IPS-15b (cell line): ENCODE results near the gene PLPP1.

Source experiments
- H3K27me3 ChIP-seq: one replicate; pipeline ENCODE4 v1.6.1; 2013; ENCODE audit warnings: low read length; ENCODE audit not compliant: control insufficient read depth, insufficient read depth
- H3K36me3 ChIP-seq: one replicate; pipeline ENCODE4 v1.6.1; 2013; ENCODE audit warnings: low read length; ENCODE audit not compliant: control insufficient read depth, insufficient read depth
- H3K4me1 ChIP-seq: one replicate; pipeline ENCODE4 v1.6.1; 2013; ENCODE audit warnings: mild to moderate bottlenecking, low read length; ENCODE audit not compliant: control insufficient read depth, insufficient read depth
- H3K4me3 ChIP-seq: one replicate; pipeline ENCODE4 v1.5.1; 2013; ENCODE audit warnings: low read depth, low read length
- H3K9ac ChIP-seq: one replicate; pipeline ENCODE4 v1.6.1; 2013; ENCODE audit warnings: low read depth, mild to moderate bottlenecking, low read length
- H3K9me3 ChIP-seq: one replicate; pipeline ENCODE4 v1.6.1; 2013; ENCODE audit warnings: mild to moderate bottlenecking, low read length; ENCODE audit not compliant: control insufficient read depth, insufficient read depth

Gene PLPP1

DNA sequence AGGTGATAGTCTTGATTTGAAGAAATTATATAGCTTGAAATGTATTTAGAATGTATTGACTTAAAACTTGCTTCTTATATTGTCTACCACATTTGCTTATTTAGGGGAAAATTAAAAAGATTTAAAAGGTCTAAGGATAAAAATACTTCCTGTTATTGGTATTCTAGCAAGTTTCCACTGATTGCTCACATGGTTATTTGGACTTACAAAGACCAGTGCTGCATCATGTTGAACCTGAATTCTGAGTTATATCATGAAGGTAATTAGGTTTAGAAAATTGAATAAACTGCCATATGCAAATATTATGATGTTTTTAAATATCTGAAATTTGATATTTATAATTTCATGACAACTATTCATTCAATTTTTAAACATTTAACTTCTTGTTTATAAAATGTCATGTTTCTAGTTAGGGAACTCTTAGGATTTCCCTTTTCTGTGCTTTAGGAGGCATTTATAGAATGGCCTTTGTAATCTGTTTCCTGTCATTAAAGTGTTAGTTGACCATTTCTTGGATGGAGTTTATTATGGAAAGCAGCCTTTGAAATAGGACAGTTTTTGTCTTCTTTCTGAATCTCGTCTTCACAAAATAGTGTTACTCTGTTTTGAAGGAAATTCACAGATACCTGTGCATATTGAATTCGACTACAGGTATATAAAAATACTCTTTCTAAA is 141.1 kb downstream of the PLPP1 start:
- H3K9ac ChIP-seq = no peak overlapping the region
- H3K9me3 ChIP-seq = peaks cover 7% of the 10 kb centered on the region
- peaks cover 9% of the 10 kb centered on the region for H3K36me3 ChIP-seq

DNA sequence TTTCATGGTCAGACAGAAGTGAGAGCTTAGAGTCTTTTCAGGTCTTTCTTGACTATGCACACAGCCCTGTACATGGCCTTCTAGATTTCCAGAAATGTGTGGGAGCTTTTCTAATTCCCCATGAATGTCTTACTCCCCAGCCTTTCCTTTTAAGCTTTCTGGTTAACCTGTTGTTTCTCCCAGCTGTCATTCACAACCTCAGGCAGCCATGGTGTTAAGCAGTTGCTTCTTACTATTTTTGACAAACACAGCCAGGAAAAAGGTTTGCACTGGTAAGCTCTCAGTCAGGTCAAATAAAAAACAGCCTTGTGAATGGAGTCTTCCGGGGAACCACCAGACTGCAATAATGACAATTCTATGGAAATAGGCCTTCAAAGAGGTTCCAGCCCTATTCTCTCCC is 142.1 kb downstream of the PLPP1 start:
- Histone ChIP-seq H3K36me3 (peaks cover 9% of the 10 kb centered on the region), H3K9me3 (peaks cover 7% of the 10 kb centered on the region), H3K4me1 (peaks cover 3% of the 10 kb centered on the region), H3K27me3 (no peaks in the 10 kb centered on the region), H3K9ac (no peak overlapping the region), H3K4me3 (no peak overlapping the region)

More for the DNA sequence above, 141.1 kb downstream of the PLPP1 start:
- H3K4me3 ChIP-seq = no peak overlapping the region
- H3K27me3 ChIP-seq = no peaks in the 10 kb centered on the region
- peaks cover 3% of the 10 kb centered on the region for H3K4me1 ChIP-seq

- H3K36me3 ChIP-seq = peaks cover 9% of the 10 kb centered on the region
- H3K27me3 ChIP-seq = no peaks in the 10 kb centered on the region
- no peak overlapping the region for H3K9ac ChIP-seq
- H3K9me3 ChIP-seq = peaks cover 7% of the 10 kb centered on the region
- peaks cover 3% of the 10 kb centered on the region for H3K4me1 ChIP-seq
- no peak overlapping the region for H3K4me3 ChIP-seq
These were observed 143.1 kb downstream of the PLPP1 start for GRCh38 chr5:55391707-55392106.

DNA sequence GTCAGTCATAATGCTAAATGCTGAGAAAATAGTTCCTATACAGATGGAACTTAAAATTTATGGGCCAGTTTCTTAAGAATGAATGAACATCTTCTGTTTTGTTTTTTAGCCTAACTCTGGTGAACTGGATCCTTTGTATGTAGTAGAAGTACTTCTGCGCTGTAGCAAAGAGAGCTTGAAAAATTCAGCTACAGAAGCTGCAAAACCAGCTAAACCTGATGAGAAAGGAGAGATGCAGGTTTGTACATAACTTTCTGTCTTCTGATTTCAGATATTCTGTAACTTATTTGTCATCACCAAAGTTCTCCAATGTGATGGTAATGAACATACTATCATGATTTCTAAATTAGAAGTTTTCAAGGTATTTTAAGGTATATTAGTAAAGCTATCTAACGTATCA is 146.9 kb downstream of the PLPP1 start:
- Histone ChIP-seq H3K9ac (no peak overlapping the region), H3K4me1 (peaks cover 3% of the 10 kb centered on the region), H3K27me3 (no peaks in the 10 kb centered on the region), H3K4me3 (no peak overlapping the region), H3K9me3 (peaks cover 5% of the 10 kb centered on the region), H3K36me3 (peaks cover 7% of the 10 kb centered on the region)

DNA sequence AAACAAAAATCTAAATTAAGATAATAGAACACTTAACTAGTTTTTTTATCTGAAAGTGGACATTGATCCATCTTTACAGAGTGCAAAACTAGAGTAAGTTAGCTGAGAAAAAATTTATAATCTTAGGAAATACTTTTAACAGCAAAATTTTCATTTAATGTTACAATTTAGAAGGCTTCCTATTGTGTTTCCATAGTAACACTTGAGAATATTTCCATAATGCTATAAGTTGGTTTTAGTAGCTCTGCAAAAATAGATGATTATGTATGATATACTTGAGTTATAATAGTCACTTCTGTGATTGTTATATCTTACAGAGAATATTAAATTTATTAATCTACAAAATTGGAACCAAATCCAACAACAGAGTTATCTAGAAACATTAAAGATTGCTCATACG is 148.4 kb downstream of the PLPP1 start:
- H3K9ac ChIP-seq = no peak overlapping the region
- H3K4me1 ChIP-seq = peaks cover 3% of the 10 kb centered on the region
- H3K36me3 ChIP-seq = peaks cover 2% of the 10 kb centered on the region
- H3K27me3 ChIP-seq = no peaks in the 10 kb centered on the region
- H3K4me3 ChIP-seq = no peak overlapping the region
- H3K9me3 ChIP-seq = no peaks in the 10 kb centered on the region

- Histone ChIP-seq H3K9me3 (no peaks in the 10 kb centered on the region), H3K9ac (no peak overlapping the region), H3K36me3 (peaks cover 2% of the 10 kb centered on the region), H3K27me3 (no peaks in the 10 kb centered on the region), H3K4me1 (peaks cover 3% of the 10 kb centered on the region), H3K4me3 (no peak overlapping the region)
These were observed 148.9 kb downstream of the PLPP1 start for GRCh38 chr5:55385846-55386245.

DNA sequence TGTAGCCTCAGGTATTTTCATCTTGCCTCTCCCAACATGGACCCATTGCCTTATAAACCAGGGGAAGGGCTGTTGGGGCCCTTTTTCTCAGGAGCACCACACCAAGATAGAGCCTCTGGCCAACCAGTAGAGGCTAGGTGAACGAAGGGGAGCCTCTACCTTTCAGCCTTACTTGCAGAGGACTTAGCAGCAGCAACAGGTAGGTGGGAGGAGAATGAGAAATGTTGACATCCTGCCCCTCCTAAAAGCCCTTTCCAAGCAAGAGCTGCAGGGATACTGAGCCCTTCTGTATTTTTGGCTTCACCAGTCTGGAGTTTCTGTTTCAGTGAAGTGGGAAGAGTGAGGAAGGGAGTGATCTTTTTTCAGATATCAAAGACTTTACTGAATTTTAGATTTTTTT is 149.5 kb downstream of the PLPP1 start:
- peaks cover under 1% of the 10 kb centered on the region for H3K36me3 ChIP-seq
- H3K4me3 ChIP-seq = no peak overlapping the region
- no peaks in the 10 kb centered on the region for H3K9me3 ChIP-seq
- no peaks in the 10 kb centered on the region for H3K27me3 ChIP-seq
- no peak overlapping the region for H3K9ac ChIP-seq
- peaks cover 3% of the 10 kb centered on the region for H3K4me1 ChIP-seq

- no peak overlapping the region for H3K4me3 ChIP-seq
- H3K9me3 ChIP-seq = no peaks in the 10 kb centered on the region
- H3K36me3 ChIP-seq = peaks cover 5% of the 10 kb centered on the region
- no peaks in the 10 kb centered on the region for H3K27me3 ChIP-seq
- H3K9ac ChIP-seq = no peak overlapping the region
- H3K4me1 ChIP-seq = peaks cover under 1% of the 10 kb centered on the region
These were observed 150.7 kb downstream of the PLPP1 start for GRCh38 chr5:55384072-55384471.

GRCh38 chr5:55383254-55383653 is 151.5 kb downstream of the PLPP1 start:
- Histone ChIP-seq H3K9ac (no peak overlapping the region), H3K9me3 (no peaks in the 10 kb centered on the region), H3K4me3 (no peak overlapping the region), H3K27me3 (no peaks in the 10 kb centered on the region), H3K36me3 (peaks cover 5% of the 10 kb centered on the region), H3K4me1 (no peaks in the 10 kb centered on the region)

DNA sequence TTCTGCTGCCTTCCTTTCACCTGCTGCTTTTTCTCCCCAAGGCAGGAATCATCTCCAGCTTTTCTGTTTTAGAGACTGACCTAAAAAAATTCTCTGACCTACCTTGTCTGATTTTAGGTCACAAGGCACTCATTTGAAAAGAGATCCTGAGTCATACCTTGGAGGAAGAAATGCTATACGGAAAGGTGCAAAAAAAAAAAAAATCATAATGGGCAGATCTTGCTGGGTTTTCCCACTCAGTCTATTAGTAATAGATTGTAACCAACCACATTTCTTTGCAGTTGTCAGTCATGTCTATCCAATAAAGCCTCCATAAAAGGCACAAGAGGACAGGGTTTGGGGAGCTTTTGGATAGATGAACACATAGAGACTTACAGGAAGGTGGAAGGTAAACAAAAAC is 157.0 kb downstream of the PLPP1 start:
- Histone ChIP-seq H3K4me1 (no peaks in the 10 kb centered on the region), H3K36me3 (peaks cover 7% of the 10 kb centered on the region)

More for the DNA sequence above, 157.0 kb downstream of the PLPP1 start:
- Histone ChIP-seq H3K27me3 (no peaks in the 10 kb centered on the region), H3K9ac (no peak overlapping the region), H3K4me3 (no peak overlapping the region), H3K9me3 (no peaks in the 10 kb centered on the region)
